Activated B cell treated with CpG ODN at 0.5 μM for 24 hours (primary cell): Measurements from ENCODE around the gene APOBEC3F. TPM values are rescaled to one million over a fixed set of nuclear protein-coding genes. Genes with fewer than 3 reads are reported as not detected.

Experiments
- ATAC-seq: fragments of 200-7000 bp; cut with Tn5 transposase; one replicate; pipeline ENCODE4 v1.10.0; 2021; ENCODE audit warnings: low read depth, mild to moderate bottlenecking, moderate library complexity
- CTCF ChIA-PET: fragments of 350-600 bp; sonication (Branson Sonifier 250); formaldehyde crosslinking; loops from one replicate; lab custom pipeline; 2021; ENCODE audit warnings: antibody characterized with exemption; lab: Charles Lee
- POLR2A ChIA-PET: fragments of 350-600 bp; sonication (Branson Sonifier 250); formaldehyde crosslinking; loops from one replicate; lab custom pipeline; 2021; ENCODE audit warnings: antibody characterized with exemption; lab: Charles Lee
- DNase-seq: peaks from one replicate; pipeline ENCODE4 v3.0.0; 2022
- H3K27ac Mint-ChIP-seq: one replicate; pipeline ENCODE4 v1.8.0; 2020; ENCODE audit warnings: mixed read lengths
- H3K27me3 Mint-ChIP-seq: one replicate; pipeline ENCODE4 v1.8.0; 2021; ENCODE audit warnings: mixed read lengths
- H3K36me3 Mint-ChIP-seq: one replicate; pipeline ENCODE4 v1.8.0; 2021; ENCODE audit warnings: low read depth, mixed read lengths
- H3K4me1 Mint-ChIP-seq: one replicate; pipeline ENCODE4 v1.8.0; 2021; ENCODE audit warnings: mixed read lengths
- H3K4me3 Mint-ChIP-seq: one replicate; pipeline ENCODE4 v1.8.0; 2020; ENCODE audit warnings: mild to moderate bottlenecking, mixed read lengths
- H3K9me3 Mint-ChIP-seq: one replicate; pipeline ENCODE4 v1.8.0; 2020; ENCODE audit warnings: mixed read lengths
- intact Hi-C: fragments of 100-400 bp; cut with micrococcal nuclease; formaldehyde crosslinking; loops from one replicate; pipeline ENCODE4 v1.15.1; 2024
- total RNA-seq: library from RNA; stranded (reverse); gene quantifications from 2 replicates; pipeline ENCODE4 v1.2.3, GENCODE V29; 2022
- TF ChIP-seq, protein P1 (sequence below): fragments of 200-600 bp; IDR thresholded peaks from one replicate; pipeline ENCODE4 v1.8.0; 2022; ENCODE audit warnings: antibody characterized with exemption, mild to moderate bottlenecking

APOBEC3F gene
- total RNA-seq, 1 donor from 2014 or later, result 82.4 TPM

GRCh38 chr22:39097098-39098020 lies 56.7 kb downstream of the APOBEC3F start, which contains the start of gene APOBEC3H:
Gene APOBEC3H (plus strand): TSS chr22:39097244. CDS start chr22:39100279, 3,035 bp downstream.
- no peaks in the 10 kb centered on the region for H3K36me3 Mint-ChIP-seq
- H3K27me3 Mint-ChIP-seq, result no peaks in the 10 kb centered on the region
- POLR2A ChIA-PET, result interaction anchor here (2.3 to 4.5 kb wide), 6 partner anchors 17 to 222 kb away, joined by 9 to 212 read pairs (median 21); partner anchors contain the start of genes APOBEC3C, APOBEC3D, APOBEC3G and RPL3
- TF ChIP-seq, protein P1, sequence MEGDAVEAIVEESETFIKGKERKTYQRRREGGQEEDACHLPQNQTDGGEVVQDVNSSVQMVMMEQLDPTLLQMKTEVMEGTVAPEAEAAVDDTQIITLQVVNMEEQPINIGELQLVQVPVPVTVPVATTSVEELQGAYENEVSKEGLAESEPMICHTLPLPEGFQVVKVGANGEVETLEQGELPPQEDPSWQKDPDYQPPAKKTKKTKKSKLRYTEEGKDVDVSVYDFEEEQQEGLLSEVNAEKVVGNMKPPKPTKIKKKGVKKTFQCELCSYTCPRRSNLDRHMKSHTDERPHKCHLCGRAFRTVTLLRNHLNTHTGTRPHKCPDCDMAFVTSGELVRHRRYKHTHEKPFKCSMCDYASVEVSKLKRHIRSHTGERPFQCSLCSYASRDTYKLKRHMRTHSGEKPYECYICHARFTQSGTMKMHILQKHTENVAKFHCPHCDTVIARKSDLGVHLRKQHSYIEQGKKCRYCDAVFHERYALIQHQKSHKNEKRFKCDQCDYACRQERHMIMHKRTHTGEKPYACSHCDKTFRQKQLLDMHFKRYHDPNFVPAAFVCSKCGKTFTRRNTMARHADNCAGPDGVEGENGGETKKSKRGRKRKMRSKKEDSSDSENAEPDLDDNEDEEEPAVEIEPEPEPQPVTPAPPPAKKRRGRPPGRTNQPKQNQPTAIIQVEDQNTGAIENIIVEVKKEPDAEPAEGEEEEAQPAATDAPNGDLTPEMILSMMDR, result no peak
- peak within 1 kb of the TSS; percentile 94 for H3K27ac Mint-ChIP-seq
- H3K4me3 Mint-ChIP-seq, result peak within 1 kb of the TSS; percentile 48
- no peaks in the 10 kb centered on the region for H3K9me3 Mint-ChIP-seq
- CTCF ChIA-PET, result no interaction called here
- intact Hi-C loops, result no loop called here
- H3K4me1 Mint-ChIP-seq, result peaks cover 73% of the 10 kb centered on the region
- DNase-seq, result no peak
- no peak for ATAC-seq

DNA sequence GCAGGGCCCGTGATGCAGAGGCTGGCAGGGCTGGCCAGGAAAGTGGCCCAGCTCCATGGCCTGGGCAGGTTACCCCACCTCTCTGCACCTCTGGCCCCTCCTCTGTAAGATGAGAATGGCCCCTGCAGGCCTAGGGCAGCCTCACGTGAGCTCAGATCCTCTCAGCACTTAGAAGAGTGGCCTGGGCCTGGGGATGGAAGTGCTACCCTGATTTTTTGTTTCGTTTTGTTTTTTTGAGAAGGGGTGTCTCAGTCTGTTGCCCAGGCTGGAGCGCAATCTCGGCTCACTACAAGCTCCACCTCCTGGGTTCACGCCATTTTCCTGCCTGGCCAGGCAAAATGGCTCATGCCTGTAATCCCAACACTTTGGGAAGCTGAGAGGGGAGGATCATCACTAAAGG lies 57.4 kb downstream of the APOBEC3F start:
- no peak for ATAC-seq
- TF ChIP-seq, protein P1, result no peak
- intact Hi-C loops, result no loop called here

DNA sequence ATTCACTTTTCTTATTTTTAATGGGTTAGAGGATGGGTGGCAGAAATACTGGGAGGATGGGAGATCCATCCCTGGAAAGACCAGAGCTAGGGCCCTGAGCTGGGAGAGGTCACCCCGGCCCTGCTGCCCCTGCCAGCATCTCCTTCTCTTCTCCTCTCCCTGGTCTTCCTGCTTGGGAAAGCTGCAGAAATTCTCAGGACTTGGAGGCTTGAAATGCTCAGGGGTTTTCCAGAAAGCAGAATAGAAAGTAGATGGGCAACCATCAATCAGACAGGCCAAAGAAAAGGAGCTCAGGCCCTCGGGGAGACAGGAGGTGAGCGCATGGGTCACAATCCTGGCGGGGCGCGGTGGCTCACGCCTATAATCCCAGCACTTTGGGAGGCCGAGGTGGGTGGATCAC lies 57.9 kb downstream of the APOBEC3F start:
- ChIA-PET CTCF (interaction anchor here (1.0 to 2.6 kb wide), 8 partner anchors 11 to 206 kb away, joined by 3 to 14 read pairs (median 4); no protein-coding TSS in a partner anchor), POLR2A (interaction anchor here (0.6 to 4.5 kb wide), 27 partner anchors 9 to 421 kb away, joined by 3 to 212 read pairs (median 5); partner anchors contain the start of genes APOBEC3C, APOBEC3D, APOBEC3F and APOBEC3G)
- intact Hi-C loops, result no loop called here
- TF ChIP-seq, protein P1, result no peak
- H3K9me3 Mint-ChIP-seq, result no peaks in the 10 kb centered on the region
- no peak for ATAC-seq
- H3K4me3 Mint-ChIP-seq, result peak overlapping the region; percentile 73
- no peaks in the 10 kb centered on the region for H3K36me3 Mint-ChIP-seq
- peak overlapping the region; percentile 94 for H3K27ac Mint-ChIP-seq
- no peaks in the 10 kb centered on the region for H3K27me3 Mint-ChIP-seq
- peaks cover 65% of the 10 kb centered on the region for H3K4me1 Mint-ChIP-seq
- DNase-seq, result no peak

More for the DNA sequence above, 57.4 kb downstream of the APOBEC3F start:
- DNase-seq, result no peak
- CTCF ChIA-PET, result interaction anchor here (1.4 kb wide), 1 partner anchor 95 kb away, joined by 4 read pairs; no protein-coding TSS in a partner anchor
- H3K27me3 Mint-ChIP-seq, result no peaks in the 10 kb centered on the region
- no peaks in the 10 kb centered on the region for H3K9me3 Mint-ChIP-seq
- no peak overlapping the region for H3K4me3 Mint-ChIP-seq
- peak overlapping the region; percentile 94 for H3K27ac Mint-ChIP-seq
- POLR2A ChIA-PET, result interaction anchor here (0.6 to 4.5 kb wide), 16 partner anchors 10 to 422 kb away, joined by 3 to 212 read pairs (median 11); partner anchors contain the start of genes APOBEC3C, APOBEC3D, APOBEC3G and ATF4
- no peaks in the 10 kb centered on the region for H3K36me3 Mint-ChIP-seq
- H3K4me1 Mint-ChIP-seq, result peaks cover 66% of the 10 kb centered on the region

DNA sequence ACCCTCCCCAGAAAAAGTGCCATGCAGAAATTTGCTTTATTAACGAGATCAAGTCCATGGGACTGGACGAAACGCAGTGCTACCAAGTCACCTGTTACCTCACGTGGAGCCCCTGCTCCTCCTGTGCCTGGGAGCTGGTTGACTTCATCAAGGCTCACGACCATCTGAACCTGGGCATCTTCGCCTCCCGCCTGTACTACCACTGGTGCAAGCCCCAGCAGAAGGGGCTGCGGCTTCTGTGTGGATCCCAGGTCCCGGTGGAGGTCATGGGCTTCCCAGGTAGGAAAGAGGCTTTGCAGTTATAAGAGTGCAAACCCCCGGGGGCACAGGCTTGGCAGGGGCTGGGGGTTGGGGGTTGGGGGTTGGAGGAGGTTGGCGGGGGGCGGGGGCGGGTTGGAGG lies 60.6 kb downstream of the APOBEC3F start:
- Mint-ChIP-seq H3K27ac (peak overlapping the region; percentile 63), H3K36me3 (no peaks in the 10 kb centered on the region), H3K27me3 (no peaks in the 10 kb centered on the region), H3K9me3 (no peaks in the 10 kb centered on the region), H3K4me3 (no peak overlapping the region), H3K4me1 (peaks cover 47% of the 10 kb centered on the region)
- intact Hi-C loops, result no loop called here
- CTCF ChIA-PET, result interaction anchor here (2.6 kb wide), 1 partner anchor 17 kb away, joined by 14 read pairs; no protein-coding TSS in a partner anchor
- TF ChIP-seq, protein P1, result no peak
- POLR2A ChIA-PET, result interaction anchor here (1.2 to 1.9 kb wide), 2 partner anchors 9 to 17 kb away, joined by 4 to 14 read pairs; no protein-coding TSS in a partner anchor
- ATAC-seq (no peak), DNase-seq (no peak)

GRCh38 chr22:39103431-39103830 lies 62.8 kb downstream of the APOBEC3F start:
- ATAC-seq (no peak), DNase-seq (no peak)
- no peaks in the 10 kb centered on the region for H3K36me3 Mint-ChIP-seq
- intact Hi-C loops, result no loop called here
- TF ChIP-seq, protein P1, result no peak
- peaks cover 27% of the 10 kb centered on the region for H3K4me1 Mint-ChIP-seq
- POLR2A ChIA-PET, result no interaction called here
- CTCF ChIA-PET, result no interaction called here
- H3K9me3 Mint-ChIP-seq, result no peaks in the 10 kb centered on the region
- no peak overlapping the region for H3K27ac Mint-ChIP-seq
- no peak overlapping the region for H3K4me3 Mint-ChIP-seq
- no peaks in the 10 kb centered on the region for H3K27me3 Mint-ChIP-seq
